ENCODE data around the gene PBXIP1.
A peak's percentile ranks its signal among the peaks of the same experiment; 100 is the strongest.

PBXIP1 gene

GRCh38 chr1:154937085-154937987 is 18.6 kb downstream of the PBXIP1 start:
- TF ChIP-seq TAF1 (IDR thresholded peaks at IDR 0.05; ENCODE audit: borderline replicate concordance, low read depth, low read length) = no peak
- peak; percentile 45; the same call in 1 of the 2 replicates for TF ChIP-seq POLR2AphosphoS5 (IDR thresholded peaks at IDR 0.05; ENCODE audit: low read depth, low read length)
- TF ChIP-seq POLR2A (IDR thresholded peaks at IDR 0.05; ENCODE audit: low read depth, low read length) = peak; percentile 60; the same call in 1 of the 2 replicates
- DNase-seq (ENCODE audit: insufficient read length) (peak; percentile 72), FAIRE-seq (peak; percentile 14)

GRCh38 chr1:154936555-154937084 is 19.3 kb downstream of the PBXIP1 start, which contains the start of gene PMVK:
PMVK (minus strand) TSS chr1:154936719; CDS start chr1:154936685, 34 bp downstream.
- TF ChIP-seq TAF1 (IDR thresholded peaks at IDR 0.05; ENCODE audit: borderline replicate concordance, low read depth, low read length) (peak; percentile 52; the same call in 1 of the 2 replicates), POLR2AphosphoS5 (IDR thresholded peaks at IDR 0.05; ENCODE audit: low read depth, low read length) (peak; percentile 79), POLR2A (IDR thresholded peaks at IDR 0.05; ENCODE audit: low read depth, low read length) (peak; percentile 91)
- DNase-seq (ENCODE audit: insufficient read length) = peak; percentile 89
- FAIRE-seq = peak; percentile 91

GRCh38 chr1:154935749-154936554 is 19.9 kb downstream of the PBXIP1 start:
- no peak for TF ChIP-seq TAF1 (IDR thresholded peaks at IDR 0.05; ENCODE audit: borderline replicate concordance, low read depth, low read length)
- no peak for TF ChIP-seq POLR2A (IDR thresholded peaks at IDR 0.05; ENCODE audit: low read depth, low read length)
- FAIRE-seq = no peak
- no peak for DNase-seq (ENCODE audit: insufficient read length)

- no peak for FAIRE-seq
- no peak for TF ChIP-seq POLR2A (IDR thresholded peaks at IDR 0.05; ENCODE audit: low read depth, low read length)
- TF ChIP-seq POLR2AphosphoS5 (IDR thresholded peaks at IDR 0.05; ENCODE audit: low read depth, low read length) = no peak
- no peak for TF ChIP-seq TAF1 (IDR thresholded peaks at IDR 0.05; ENCODE audit: borderline replicate concordance, low read depth, low read length)
- no peak for DNase-seq (ENCODE audit: insufficient read length)
Measured at GRCh38 chr1:154934358-154934948, 21.4 kb downstream of the PBXIP1 start.

GRCh38 chr1:154931940-154932487 is 23.9 kb downstream of the PBXIP1 start:
- DNase-seq (ENCODE audit: insufficient read length) = no peak
- no peak for FAIRE-seq
- TF ChIP-seq POLR2AphosphoS5 (IDR thresholded peaks at IDR 0.05; ENCODE audit: low read depth, low read length) (no peak), POLR2A (IDR thresholded peaks at IDR 0.05; ENCODE audit: low read depth, low read length) (no peak), TAF1 (IDR thresholded peaks at IDR 0.05; ENCODE audit: borderline replicate concordance, low read depth, low read length) (no peak)

GRCh38 chr1:154926201-154926600 is 29.7 kb downstream of the PBXIP1 start:
- DNase-seq (ENCODE audit: insufficient read length) = no peak
- TF ChIP-seq TAF1 (IDR thresholded peaks at IDR 0.05; ENCODE audit: borderline replicate concordance, low read depth, low read length) (no peak), POLR2AphosphoS5 (IDR thresholded peaks at IDR 0.05; ENCODE audit: low read depth, low read length) (no peak)
- FAIRE-seq = no peak

- no peak for FAIRE-seq
- no peak for DNase-seq (ENCODE audit: insufficient read length)
- TF ChIP-seq POLR2AphosphoS5 (IDR thresholded peaks at IDR 0.05; ENCODE audit: low read depth, low read length) (no peak), TAF1 (IDR thresholded peaks at IDR 0.05; ENCODE audit: borderline replicate concordance, low read depth, low read length) (no peak), POLR2A (IDR thresholded peaks at IDR 0.05; ENCODE audit: low read depth, low read length) (no peak)
Measured at GRCh38 chr1:154925335-154926170, 30.3 kb downstream of the PBXIP1 start.

- TF ChIP-seq POLR2AphosphoS5 (IDR thresholded peaks at IDR 0.05; ENCODE audit: low read depth, low read length) (no peak), TAF1 (IDR thresholded peaks at IDR 0.05; ENCODE audit: borderline replicate concordance, low read depth, low read length) (no peak), POLR2A (IDR thresholded peaks at IDR 0.05; ENCODE audit: low read depth, low read length) (no peak)
- DNase-seq (ENCODE audit: insufficient read length) (no peak), FAIRE-seq (no peak)
Measured at GRCh38 chr1:154923695-154924094, 32.2 kb downstream of the PBXIP1 start.

GRCh38 chr1:154913273-154913672 is 42.6 kb downstream of the PBXIP1 start:
- DNase-seq (ENCODE audit: insufficient read length) (no peak), FAIRE-seq (no peak)
- TF ChIP-seq POLR2A (IDR thresholded peaks at IDR 0.05; ENCODE audit: low read depth, low read length) (no peak), TAF1 (IDR thresholded peaks at IDR 0.05; ENCODE audit: borderline replicate concordance, low read depth, low read length) (no peak), POLR2AphosphoS5 (IDR thresholded peaks at IDR 0.05; ENCODE audit: low read depth, low read length) (no peak)

- TF ChIP-seq TAF1 (IDR thresholded peaks at IDR 0.05; ENCODE audit: borderline replicate concordance, low read depth, low read length) = no peak
- no peak for TF ChIP-seq POLR2AphosphoS5 (IDR thresholded peaks at IDR 0.05; ENCODE audit: low read depth, low read length)
- TF ChIP-seq POLR2A (IDR thresholded peaks at IDR 0.05; ENCODE audit: low read depth, low read length) = no peak
- no peak for DNase-seq (ENCODE audit: insufficient read length)
- FAIRE-seq = no peak
Measured at GRCh38 chr1:154912755-154913154, 43.1 kb downstream of the PBXIP1 start.
